ENCODE results near the gene SH3PXD2A. TPM values are rescaled to one million over a fixed set of nuclear protein-coding genes. Genes with fewer than 3 reads are reported as not detected.

Gene SH3PXD2A
- total and polyA plus RNA-seq, 2 of the 4 experiments (the other 2 are of a cell fraction): 6.3 to 23.0 TPM

DNA sequence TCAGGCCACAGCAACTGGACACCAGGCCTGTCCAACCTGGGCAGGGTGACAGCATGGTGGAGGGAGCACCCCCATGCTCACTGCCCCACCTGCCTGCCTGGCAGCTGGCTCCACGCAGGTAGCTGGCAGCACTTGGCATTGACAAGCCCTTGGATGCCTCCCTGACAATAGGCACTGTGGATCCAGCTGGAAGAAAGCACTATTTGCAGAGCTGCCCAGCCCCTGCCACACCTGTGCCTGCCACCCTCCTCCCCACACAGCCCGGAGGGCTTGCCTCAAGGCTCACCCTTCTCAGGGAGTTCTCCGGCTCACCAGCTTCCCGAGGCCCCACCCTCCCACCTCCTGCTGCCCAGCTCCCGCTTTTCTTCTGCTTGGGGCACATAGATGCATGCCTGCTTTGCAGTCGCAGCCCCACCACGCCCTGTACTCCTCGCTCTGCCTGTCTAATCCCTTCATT, 201.8 kb downstream of the SH3PXD2A start:
- CTCF ChIA-PET: no interaction called here
- dilution Hi-C loops (cut with HindIII; ENCODE audit: low sequenced_read_pairs, unreplicated experiment): no loop called here
- in situ Hi-C loops (cut with MboI; ENCODE audit: low sequenced_read_pairs): no loop called here

More for the DNA sequence above, 201.8 kb downstream of the SH3PXD2A start:
- no peak overlapping the region for H2AK9ac ChIP-seq (replicated peaks; ENCODE audit: low read depth, low read length, poor library complexity)
- H4K5ac ChIP-seq (ENCODE audit: low read depth, low read length): no peak overlapping the region
- no peak overlapping the region for H2BK20ac ChIP-seq (ENCODE audit: low read depth, low read length)
- DNase-seq (no peak), ATAC-seq (ENCODE audit: low read depth) (no peak)
- 83% methylated on average over 6 of the region's 8 CpGs; no CpG with 5 or more reads in 1 of the 2 experiments for WGBS, 2 experiments (ENCODE audit: extremely low coverage in 2 of 2, insufficient read length in 1 of 2)
- intact Hi-C loops (cut with micrococcal nuclease): no loop called here
- peaks cover 4% of the 10 kb centered on the region for H3K9me3 ChIP-seq (ENCODE audit: control insufficient read depth, insufficient read depth, low read length)
- no peak overlapping the region for H4K91ac ChIP-seq (ENCODE audit: insufficient read depth, low read depth, low read length)
- no peak overlapping the region for H3K4ac ChIP-seq (ENCODE audit: low read depth, low read length)
- H2AK5ac ChIP-seq (ENCODE audit: low read depth, low read length): no peak overlapping the region
- no peak overlapping the region for H3K56ac ChIP-seq (ENCODE audit: extremely low read depth, insufficient read depth, low read length)
- peaks cover 52% of the 10 kb centered on the region for H3K36me3 ChIP-seq (ENCODE audit: control insufficient read depth, insufficient read depth, low read length)
- H3K4me1 ChIP-seq (ENCODE audit: control insufficient read depth, insufficient read depth, low read length): peaks cover 20% of the 10 kb centered on the region
- H3K14ac ChIP-seq (replicated peaks; ENCODE audit: low read depth, low read length): no peak overlapping the region
- no peak for TF ChIP-seq BHLHE40 (IDR thresholded peaks at IDR 0.05; ENCODE audit: low read depth, low read length)
- TF ChIP-seq MXI1 (IDR thresholded peaks at IDR 0.05; ENCODE audit: borderline replicate concordance, low read depth, low read length): no peak
- TF ChIP-seq RCOR1 (IDR thresholded peaks at IDR 0.05; ENCODE audit: insufficient replicate concordance, low read length): no peak
- TF ChIP-seq MAFK (IDR thresholded peaks at IDR 0.05; ENCODE audit: low read depth, low read length): no peak
- no peak for TF ChIP-seq RFX5 (IDR thresholded peaks at IDR 0.05; ENCODE audit: low read depth, low read length)
- no peak for TF ChIP-seq MAZ (IDR thresholded peaks at IDR 0.05; ENCODE audit: borderline replicate concordance, low read depth, low read length)
- no peak overlapping the region for H3K18ac ChIP-seq (ENCODE audit: low read depth, low read length)
- H2BK15ac ChIP-seq (ENCODE audit: low read depth, low read length): no peak overlapping the region
- no peak overlapping the region for H2BK120ac ChIP-seq (ENCODE audit: low read depth, low read length)
- no peaks in the 10 kb centered on the region for H3K27me3 ChIP-seq (ENCODE audit: control insufficient read depth, insufficient read depth, low read length)
- peaks cover 42% of the 10 kb centered on the region for H3K9me1 ChIP-seq (ENCODE audit: insufficient read depth, low read length)
- POLR2A ChIA-PET (ENCODE audit: unreplicated experiment): no interaction called here
- no peak overlapping the region for H3K23ac ChIP-seq (ENCODE audit: low read depth, low read length)
- H3K4me3 ChIP-seq (ENCODE audit: insufficient read depth, low read depth, low read length): no peak overlapping the region
- no peak overlapping the region for H3K27ac ChIP-seq (ENCODE audit: insufficient read depth, low read length)
- H3K79me1 ChIP-seq (ENCODE audit: low read depth in 1 of 2, low read length in 2 of 2): peaks cover 40 to 98% of the 10 kb centered on the region in 2 experiments
- no peak overlapping the region for H2BK5ac ChIP-seq (ENCODE audit: low read depth, low read length, poor library complexity, severe bottlenecking)
- H4K20me1 ChIP-seq (ENCODE audit: insufficient read depth, low read length): peaks cover 90% of the 10 kb centered on the region
- no TSS peak for BruUV-seq (replicated peaks)
- no peak overlapping the region for H2AFZ ChIP-seq (replicated peaks; ENCODE audit: low read length, poor library complexity)
- H4K8ac ChIP-seq (ENCODE audit: low read depth in 2 of 2, low read length in 2 of 2): no peak overlapping the region
- no peak overlapping the region for H3K9ac ChIP-seq (ENCODE audit: low read depth, low read length)
- H3K4me2 ChIP-seq (ENCODE audit: low read depth, low read length): no peak overlapping the region
